NCI-H82 treated with DMSO at 0.1 percent for 48 hours (cell line): ENCODE data around the gene MESP1.
A peak's percentile ranks its signal among the peaks of the same experiment; 100 is the strongest.

Source experiments
- DNase-seq: peaks from one replicate; lab custom pipeline; 2025; ENCODE audit not compliant: unreplicated experiment; lab: John Stamatoyannopoulos, UW

The MESP1 gene

DNA sequence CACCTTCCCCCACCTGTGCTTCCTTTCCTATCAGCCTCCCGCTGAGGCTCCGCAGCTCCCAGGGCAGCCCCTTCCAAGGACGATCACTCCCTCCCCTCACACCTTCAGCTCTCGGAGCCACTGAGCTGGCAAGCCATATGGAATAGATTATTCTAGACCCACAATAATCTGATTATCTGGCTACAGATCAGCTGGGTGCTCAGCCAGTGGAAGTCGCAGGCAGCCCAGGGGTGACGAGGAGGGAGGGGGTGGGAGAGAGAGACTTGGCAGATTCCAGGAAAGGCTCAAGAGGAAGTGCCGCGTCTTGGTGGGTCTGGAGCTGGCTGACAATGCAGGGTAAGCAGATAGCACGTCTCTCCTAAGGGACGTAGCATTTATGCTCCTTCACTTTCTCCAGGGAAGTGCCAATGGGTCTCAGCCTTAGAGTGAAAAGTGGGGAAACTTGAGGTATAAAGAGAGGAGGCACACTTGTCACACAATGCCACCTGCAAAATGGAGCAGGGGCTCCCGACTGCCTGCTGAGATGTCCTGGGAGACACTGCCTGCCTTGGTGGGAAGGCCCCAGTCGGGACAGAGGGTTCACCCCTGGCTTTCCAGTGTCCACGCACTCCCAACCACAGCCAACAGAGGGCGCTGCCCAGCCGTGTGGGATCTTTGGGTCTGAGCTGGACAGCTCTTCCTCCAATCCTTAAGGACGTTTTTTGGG lies 9.4 kb upstream of the MESP1 start:
- DNase-seq = peak; percentile 91

DNA sequence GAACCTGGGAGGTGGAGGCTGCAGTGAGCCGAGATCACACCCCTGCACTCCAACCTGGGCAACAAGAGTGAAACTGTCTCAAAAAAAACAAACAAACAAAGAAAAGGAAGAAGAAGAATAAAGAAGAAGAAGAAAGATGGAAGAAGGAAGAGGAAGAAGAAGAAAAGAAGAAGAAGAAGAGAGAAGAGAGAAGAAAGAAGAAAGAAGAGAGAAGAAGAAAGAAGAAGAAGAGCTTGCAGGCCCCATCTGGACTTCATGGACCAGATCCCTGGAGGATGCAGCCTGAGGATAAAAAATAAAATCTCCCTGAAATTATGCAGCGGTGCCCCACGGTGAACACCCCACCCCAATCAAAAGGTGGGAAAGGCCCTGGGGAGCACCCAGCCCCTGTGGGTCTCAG lies 8.8 kb upstream of the MESP1 start:
- DNase-seq = no peak

DNA sequence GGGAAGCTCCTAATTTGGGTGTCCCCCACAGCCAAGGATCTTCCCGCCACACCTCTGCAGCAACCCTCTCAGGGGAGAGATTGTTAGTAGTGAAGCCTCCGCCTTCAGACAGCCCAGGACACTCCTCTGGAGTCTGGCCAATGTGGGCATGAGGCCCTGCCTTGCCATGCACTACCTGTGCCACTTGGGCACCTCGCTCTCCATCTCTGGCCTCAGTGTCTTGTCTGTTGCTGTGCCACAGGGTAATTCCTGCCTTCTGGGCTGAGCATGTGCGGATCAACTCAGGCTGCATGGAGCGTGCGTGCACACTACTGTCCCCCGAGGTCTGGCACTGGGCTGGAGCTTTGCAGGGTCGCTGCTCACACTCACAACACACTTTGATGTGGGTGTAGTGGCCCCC lies 7.9 kb upstream of the MESP1 start:
- DNase-seq = no peak

DNA sequence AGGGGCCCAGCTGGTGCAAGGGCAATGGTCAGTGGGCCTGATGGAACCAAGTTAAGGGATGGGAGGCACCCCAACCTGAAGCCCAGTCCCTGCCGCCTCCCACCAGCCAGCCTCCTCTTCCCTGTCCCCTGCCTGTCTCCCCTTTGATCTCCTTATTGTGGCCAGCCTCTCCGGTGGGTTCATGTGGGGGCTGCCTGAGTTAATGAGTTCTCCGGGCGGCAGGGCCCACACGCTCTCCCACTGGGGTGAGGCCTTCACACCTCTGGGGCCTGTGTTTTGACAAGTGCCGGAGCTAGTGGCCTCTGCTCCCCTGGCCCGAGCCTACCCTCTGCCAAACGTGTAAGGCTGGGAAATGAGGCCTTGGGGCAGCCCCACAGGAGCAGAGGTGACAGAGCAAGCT lies 7.2 kb upstream of the MESP1 start:
- no peak for DNase-seq

DNA sequence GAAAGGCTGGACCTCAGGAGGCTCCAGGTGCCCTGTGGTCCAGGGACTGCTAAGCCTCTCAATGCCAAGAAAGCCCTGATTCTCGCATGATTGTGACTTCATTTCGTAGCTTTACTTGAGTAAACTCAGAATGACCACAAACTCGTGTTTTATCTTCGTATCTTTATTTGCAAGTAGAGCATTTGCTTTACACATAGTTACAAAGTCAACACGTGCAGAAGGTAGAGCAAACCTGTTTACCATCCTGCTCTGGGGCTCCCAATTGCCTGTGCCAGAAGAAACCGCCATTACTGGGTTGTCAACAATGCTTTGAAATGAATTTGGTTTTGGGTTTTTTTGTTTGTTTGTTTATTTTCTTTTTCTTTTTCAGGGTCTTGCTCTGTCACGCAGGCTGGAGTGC lies 5.8 kb upstream of the MESP1 start:
- no peak for DNase-seq

DNA sequence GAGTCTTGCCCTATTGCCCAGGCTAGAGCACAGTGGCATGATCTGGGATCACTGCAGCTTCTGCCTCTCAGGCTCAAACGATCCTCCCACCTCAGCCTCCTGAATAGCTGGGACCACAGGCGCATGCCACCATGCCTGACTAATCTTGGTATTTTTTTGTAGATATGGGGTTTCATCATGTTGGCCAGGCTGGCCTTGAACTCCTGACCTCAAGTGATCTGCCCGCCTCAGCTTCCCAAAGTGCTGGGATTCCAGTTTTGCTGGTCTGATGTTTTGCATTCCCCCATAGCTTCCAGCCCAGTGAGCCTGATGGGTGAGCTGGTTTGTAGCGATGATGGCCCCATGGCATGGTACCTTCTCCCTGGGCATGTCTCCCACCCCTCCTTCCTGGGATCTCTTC lies 4.7 kb upstream of the MESP1 start:
- no peak for DNase-seq

DNA sequence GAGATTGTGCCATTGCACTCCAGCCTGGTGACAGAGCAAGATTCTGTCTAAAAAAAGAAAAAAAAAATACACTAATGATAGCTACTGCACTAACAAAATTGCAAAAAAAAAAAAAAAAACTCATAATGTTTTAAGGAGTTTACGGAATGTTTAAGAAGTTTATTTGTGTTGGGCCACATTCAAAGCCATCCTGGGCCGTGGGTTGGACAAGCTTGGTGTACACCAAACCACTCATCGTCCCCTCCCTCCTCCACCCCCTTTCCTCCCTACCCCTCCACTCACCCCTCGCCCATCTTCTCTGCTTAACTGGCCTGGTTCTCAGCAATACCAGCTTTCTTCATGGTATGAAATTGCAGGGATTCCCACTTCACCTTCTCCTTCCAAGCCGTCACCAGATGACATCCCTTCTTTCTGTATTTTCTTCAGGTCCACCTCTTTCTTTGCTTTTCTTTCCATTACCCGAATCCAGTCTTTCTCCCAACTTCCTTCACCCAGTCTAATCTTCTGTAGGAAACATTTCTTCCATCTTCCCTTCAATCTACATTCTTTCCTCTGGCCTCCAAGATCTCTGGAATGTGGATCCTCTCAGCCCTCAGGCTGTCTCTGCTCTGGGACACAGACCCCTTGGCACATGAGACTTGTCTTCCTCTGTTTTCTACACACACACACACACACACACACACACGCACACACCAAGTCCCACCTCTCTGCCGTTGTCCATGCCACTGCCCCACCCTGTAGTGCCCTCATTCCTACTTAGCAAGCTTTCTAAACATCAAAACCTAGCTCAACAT lies 3.5 kb upstream of the MESP1 start:
- DNase-seq = no peak

DNA sequence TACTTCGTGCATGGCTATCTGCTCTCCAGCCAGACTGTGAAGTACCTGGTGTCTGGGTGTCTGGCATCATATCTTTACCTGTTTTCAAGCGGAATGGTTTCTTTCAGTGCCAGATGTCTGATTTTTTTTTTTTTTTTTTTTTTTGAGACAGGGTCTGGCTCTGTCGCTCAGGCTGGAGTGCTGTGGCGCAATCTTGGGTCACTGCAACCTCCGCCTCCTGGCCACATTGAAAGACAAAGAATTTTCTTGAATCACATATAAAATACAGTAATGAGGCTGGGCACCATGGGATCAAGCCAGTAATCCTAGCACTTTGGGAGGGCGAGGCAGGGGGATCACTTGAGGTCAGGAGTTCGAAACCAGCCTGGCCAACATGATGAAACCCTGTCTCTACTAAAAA lies 2.8 kb upstream of the MESP1 start:
- DNase-seq = no peak

DNA sequence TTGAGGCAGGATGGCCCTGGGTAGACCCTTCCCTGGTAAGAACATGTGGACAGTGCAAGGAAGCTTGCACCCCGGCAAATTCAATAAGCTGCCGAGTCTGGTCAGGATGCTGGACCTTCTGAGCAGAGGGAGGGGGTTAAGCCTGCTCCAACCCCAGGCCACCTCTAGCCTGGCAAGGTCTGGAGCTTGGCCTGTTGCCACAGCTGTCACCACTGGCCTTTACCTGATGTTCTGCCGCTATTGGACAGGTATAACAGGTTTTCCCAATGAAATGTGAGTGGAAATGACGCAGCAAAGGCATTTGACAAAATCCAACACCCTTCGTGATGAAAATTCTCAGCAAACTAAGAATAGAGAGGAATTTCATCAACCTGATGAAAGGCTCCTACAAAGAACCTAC lies 699 bp upstream of the MESP1 start:
- no peak for DNase-seq

DNA sequence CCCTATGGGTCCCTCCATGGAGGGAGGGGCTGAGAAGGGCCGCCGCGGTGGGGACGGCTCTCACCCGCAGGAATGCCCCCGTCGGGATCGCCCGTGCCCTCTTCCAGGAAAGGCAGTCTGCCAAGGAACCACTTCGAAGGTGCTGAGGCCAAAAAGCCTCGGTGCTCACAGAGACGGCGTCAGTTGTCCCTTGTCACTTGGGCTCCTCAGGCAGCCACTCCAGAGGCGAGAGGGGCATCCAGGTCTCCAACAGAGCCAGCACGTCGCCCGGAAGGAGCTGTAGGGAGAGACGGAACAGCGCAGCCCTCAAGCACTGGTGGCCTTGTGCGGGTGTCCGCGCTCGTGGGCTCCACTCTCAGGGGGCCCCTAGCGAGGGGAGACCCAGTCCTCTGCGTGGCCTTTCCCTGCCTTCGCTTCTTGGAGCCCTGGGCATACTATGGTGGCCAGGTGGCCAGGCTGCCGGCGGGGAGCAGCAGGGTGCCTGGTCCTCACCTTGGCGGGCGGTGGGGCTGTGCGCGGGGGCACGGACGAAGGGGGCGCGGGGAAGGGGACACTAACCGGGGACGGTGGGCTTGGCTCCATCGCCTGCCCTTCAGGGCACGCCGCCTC lies 994 bp downstream of the MESP1 start:
- DNase-seq = no peak

DNA sequence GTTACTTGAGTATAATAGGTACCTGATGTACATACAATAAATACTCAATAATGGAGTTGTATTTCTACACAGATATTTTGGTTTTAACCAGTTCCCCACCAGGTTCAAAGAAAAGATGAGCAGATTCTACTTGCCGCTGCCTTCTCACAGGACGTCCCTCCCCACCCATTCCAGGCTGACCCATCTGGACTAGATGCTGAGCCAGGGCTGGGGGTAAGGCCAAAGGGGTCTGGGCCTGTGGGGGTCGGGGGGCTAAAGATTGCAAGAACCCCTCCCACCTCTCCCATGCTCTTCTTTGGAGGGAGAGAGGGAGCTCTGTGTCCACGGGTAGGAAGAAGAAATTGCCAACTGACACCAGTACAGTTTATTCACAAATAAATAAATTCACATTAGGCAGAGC lies 1.5 kb downstream of the MESP1 start:
- no peak for DNase-seq

DNA sequence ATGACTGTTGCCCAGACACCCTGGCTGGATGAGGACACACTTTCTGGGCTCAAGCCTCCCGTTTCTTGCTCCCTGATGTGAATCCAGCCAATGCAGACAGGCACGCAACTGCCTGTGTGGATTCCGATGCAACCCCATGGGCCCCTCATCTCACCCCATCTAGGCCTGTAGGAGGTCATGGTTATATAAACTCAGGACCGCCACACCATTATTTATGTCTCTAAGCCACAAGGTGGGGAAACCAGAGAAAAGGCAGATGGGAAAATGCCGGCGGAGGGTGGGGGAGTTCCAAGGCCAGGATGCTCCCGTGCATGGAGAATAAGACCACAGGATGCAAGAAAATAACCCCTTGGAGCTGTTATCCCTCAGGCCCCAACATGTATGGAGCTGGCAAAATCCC lies 2.0 kb downstream of the MESP1 start:
- DNase-seq = no peak

DNA sequence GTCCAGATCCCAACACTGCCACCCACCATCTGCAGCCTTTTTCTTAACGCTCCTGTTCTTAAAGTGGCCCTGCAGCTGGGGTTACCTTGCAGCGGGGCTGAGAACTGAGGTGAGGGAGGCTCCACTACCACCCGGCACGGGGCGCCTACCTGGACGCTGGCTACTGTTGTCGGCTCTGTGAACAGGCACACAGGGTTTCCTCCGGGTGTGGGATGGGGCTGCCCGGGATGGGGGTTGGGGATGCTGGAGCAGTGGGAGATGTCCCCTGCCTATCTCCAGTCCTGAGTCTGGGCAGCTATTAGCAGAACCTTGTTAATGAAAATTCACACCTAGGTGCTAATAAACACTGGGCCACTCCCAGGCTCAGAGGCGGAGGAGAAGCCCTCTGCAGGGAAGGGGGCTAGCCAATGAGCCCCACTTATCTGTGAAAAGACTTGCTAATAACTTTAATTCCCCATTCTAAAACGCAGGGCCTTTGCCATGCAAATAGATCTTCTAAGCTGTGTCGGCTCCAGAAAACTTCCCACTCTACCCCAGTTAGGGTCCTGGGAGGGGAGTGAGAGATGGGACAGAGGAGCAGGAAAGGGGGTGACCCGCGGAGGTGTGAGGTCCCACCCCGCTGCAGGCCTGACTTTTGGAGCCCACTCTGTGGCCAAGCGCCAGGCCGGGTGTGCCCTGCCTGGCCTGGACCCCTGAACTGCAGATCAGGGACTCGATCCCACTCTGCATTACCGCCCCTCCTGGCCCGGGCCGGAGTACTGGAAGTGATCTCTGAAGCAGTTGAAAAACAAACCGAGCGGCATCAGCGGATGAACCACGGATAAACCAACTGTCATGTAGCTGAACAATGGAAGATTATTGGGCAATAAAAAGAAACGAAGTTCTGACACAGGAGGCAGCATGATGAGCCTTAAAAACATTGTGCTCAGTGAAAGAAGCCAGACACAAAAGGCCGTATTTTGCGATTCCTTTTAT lies 3.1 kb downstream of the MESP1 start:
- DNase-seq = no peak

DNA sequence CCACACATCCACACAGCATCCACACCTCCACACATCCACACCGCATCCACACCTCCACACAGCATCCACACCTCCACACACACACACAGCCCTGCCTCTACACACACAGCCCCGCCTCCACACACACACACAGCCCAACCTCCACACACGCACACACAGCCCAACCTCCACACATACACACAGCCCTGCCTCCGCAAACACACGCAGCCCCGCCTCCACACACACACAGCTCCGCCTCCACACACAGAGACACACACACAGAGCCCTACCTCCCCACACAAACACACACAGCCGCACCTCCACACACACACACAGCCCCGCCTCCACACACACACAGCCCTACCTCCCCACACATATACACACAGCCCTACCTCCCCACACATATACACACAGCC lies 4.7 kb downstream of the MESP1 start:
- DNase-seq = no peak

DNA sequence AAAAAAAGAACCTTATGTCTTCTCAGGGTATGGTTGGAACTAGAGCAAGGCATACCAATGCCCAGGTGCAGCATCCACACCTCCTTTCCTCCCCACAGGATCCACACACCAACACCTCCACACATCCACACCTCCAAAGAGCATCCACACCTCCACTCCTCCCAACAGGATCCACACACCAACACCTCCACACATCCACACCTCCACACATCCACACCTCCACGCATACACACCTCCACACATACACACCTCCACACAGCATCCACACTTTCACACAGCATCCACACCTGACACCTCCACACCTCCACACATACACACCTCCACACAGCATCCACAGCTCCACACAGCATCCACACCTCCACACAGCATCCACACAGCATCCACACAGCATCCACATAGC lies 5.3 kb downstream of the MESP1 start:
- DNase-seq = no peak

DNA sequence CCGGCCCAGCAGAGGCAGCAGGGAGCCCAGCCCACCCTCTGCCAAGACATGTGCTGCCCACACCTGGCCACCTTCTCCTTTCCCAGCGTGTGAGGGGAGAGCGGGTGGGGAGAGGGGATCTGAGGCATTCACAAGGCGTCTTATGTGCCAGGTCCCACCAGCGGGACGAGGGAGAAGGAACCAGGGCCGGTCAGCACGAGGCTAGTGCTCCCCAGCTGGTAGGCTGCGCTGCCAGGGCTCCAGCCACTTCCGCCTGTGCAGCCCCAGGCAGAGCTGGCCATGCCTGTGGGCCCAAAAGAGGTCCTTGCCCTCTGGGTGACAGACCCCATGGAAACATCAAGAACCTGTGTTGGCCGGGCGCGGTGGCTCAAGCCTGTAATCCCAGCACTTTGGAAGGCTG lies 5.9 kb downstream of the MESP1 start:
- no peak for DNase-seq

DNA sequence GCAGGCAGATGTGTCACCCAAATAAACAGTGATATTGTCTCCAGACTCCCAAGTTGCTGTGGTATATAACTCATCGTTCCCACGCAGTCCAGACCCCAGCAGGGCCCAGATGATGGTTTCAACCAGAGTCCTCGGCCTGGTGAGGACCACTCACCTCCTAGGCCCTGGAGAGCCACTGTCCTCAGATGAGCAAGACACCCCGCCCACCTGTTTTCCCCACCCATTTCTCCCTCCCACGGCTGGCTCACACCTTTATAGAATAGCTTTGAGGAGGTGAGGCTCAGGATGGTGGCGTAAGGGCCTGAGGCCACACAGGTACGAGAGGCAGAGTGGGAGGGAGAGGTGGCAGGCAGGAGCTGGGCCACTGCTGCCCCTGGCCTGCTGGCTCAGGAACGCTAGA lies 7.5 kb downstream of the MESP1 start:
- DNase-seq = no peak

DNA sequence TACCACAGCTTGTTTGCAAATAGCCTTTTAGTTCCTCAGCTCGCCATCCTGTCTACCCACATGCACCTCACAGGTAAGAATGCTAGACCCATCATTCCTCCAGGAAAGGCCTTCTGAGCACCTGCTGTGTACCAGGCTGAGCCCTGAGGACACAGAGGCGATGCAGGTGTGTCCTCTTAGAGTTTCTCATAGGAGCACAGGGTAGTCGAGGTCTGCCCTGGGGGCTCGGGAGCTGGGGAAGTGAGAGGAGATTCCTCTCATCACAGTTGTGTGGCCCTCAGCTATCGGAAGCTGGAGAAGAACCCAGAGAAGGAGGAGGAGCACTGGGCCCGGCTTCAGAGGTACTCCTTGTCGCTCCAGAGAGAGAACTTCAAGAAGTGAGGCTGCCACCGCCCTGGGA lies 8.0 kb downstream of the MESP1 start:
- no peak for DNase-seq

DNA sequence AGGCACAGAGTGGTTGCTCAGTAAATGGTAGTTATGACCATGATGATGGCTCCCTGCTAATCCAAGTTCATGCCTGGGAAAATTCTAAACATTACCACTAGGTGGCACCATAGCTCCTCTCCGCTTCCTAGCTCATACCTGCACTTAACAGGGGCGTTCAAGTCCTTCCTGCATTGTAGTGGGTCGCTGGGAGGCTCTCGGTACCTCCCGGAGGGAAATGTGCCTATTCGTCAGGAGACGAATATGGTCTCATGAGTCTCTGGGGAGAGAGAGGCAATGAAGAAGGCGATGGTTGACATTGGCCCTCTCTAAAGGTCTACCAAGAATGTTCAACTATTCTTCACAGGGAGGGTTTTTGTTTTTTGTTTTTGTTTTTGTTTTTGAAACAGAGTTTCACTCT lies 10.9 kb downstream of the MESP1 start:
- peak; percentile 77 for DNase-seq

DNA sequence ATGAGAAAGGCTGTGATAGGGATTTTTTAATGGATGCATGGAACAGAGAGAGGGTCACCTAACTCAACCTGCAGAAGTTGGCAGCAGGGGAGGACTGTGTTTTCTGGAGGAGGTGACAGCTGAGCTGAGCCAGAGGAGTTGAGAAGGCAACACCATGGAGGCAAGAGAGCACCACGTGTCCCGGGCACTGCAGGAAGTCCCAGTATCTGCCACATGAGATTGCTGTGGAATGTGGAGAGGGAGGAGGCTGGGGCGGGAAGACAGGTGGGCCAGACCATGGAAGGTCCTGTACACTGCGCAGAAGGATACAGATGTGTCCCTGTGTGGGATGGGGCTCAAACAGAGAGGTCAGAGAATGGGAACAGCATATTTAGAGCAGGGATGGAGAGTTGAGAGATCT lies 15.3 kb downstream of the MESP1 start:
- no peak for DNase-seq

DNA sequence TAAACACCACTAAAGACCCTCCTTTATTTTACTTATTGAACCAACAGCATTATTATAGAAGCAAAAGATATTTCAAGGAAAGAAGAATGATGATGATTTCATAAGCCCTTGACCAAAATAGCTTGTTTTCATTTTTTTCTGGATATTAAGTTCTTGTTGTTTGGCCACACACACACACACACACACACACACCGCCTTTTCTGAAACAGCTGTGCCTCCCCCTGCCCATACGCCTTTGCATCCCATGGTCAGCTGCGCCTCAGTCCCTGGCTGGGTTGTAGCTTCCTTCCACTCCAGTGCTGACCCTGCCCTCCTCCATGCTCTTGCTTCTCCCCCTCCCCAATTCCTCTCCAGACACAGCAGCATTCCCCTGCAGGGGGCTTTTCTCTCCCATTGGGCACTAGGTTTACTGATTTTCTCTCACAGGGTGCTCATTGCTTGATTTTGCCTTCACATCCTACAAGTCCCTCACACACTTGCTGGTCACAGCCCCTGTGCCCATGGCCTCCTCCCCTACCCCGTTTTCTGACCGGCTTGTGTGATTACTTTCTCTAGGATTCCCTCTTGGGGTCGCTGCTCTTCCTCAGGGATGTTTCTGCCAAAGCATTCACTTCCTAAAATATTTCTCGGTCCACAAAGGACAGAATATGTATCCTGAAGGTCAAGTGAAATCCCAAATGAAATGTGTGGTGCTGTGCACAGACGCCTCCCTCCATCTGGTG lies 18.4 kb downstream of the MESP1 start:
- no peak for DNase-seq
